Panc1 (cell line): ENCODE measurements around the gene PHEX. TPM values are rescaled to one million over a fixed set of nuclear protein-coding genes. Genes with fewer than 3 reads are reported as not detected.

Experiments used
- ATAC-seq: fragments of 200-7000 bp; cut with Tn5 transposase; 2 replicates; pipeline ENCODE4 v1.9.1; 2020; ENCODE audit warnings: mild to moderate bottlenecking, moderate library complexity
- BruUV-seq: library from RNA; stranded (reverse); fragments of 400-500 nt; replicated peaks from 2 replicates; lab custom pipeline; 2021; lab: Mats Ljungman, UMichigan
- CTCF ChIA-PET: fragments of 300-600 bp; sonication (Branson Sonifier 250); formaldehyde crosslinking; loops from one replicate; lab custom pipeline; 2022; ENCODE audit warnings: antibody characterized with exemption; lab: Charles Lee
- POLR2A ChIA-PET: fragments of 300-600 bp; sonication (Branson Sonifier 250); formaldehyde crosslinking; loops from one replicate; lab custom pipeline; 2022; ENCODE audit warnings: antibody characterized with exemption; lab: Charles Lee
- DNase-seq: peaks from one replicate; pipeline ENCODE4 v3.0.0-alpha.2; 2010; ENCODE audit warnings: low read depth, low spot score
- H3K27ac ChIP-seq: 2 replicates; pipeline ENCODE4 v1.5.1; 2011; ENCODE audit warnings: mild to moderate bottlenecking, low read length, inconsistent platforms
- H3K27me3 ChIP-seq: fragments of 200-500 bp; sonication (Bioruptor generic); 2 replicates; pipeline ENCODE4 v1.6.0; 2014; ENCODE audit warnings: low read length, inconsistent platforms; ENCODE audit not compliant: control insufficient read depth, insufficient read depth
- H3K36me3 ChIP-seq: fragments of 200-500 bp; sonication (Bioruptor generic); 2 replicates; pipeline ENCODE4 v1.5.1; 2014; ENCODE audit warnings: inconsistent platforms, mild to moderate bottlenecking, low read length, moderate library complexity; ENCODE audit not compliant: control insufficient read depth, insufficient read depth
- H3K4me1 ChIP-seq: 2 replicates; pipeline ENCODE4 v1.5.1; 2011; ENCODE audit warnings: inconsistent platforms, mild to moderate bottlenecking, low read length, moderate library complexity; ENCODE audit not compliant: control insufficient read depth, insufficient read depth
- H3K4me3 ChIP-seq, 2 experiments: 2 replicates each; pipeline ENCODE4 v1.5.1; 2011 to 2012; ENCODE audit warnings: low read depth in 2 of 2, low read length in 2 of 2, mild to moderate bottlenecking in 2 of 2, inconsistent platforms in 1 of 2, moderate library complexity in 1 of 2
- H3K9me3 ChIP-seq: fragments of 200-500 bp; sonication (Bioruptor generic); 2 replicates; pipeline ENCODE4 v1.5.1; 2014; ENCODE audit warnings: low read depth, mild to moderate bottlenecking, inconsistent platforms, low read length, moderate library complexity; ENCODE audit not compliant: control insufficient read depth, insufficient read depth
- POLR2AphosphoS5 ChIP-seq: IDR thresholded peaks from 2 replicates; pipeline ENCODE4 v1.6.1; 2012; ENCODE audit warnings: mild to moderate bottlenecking, low read depth, low read length, moderate library complexity
- SIN3A ChIP-seq: IDR thresholded peaks from 2 replicates; pipeline ENCODE4 v1.6.1; 2012; ENCODE audit warnings: low read depth, mild to moderate bottlenecking, low read length, moderate library complexity, borderline replicate concordance; ENCODE audit not compliant: insufficient read depth
- TCF7L2 ChIP-seq: IDR thresholded peaks from 2 replicates; pipeline ENCODE4 v1.6.1; 2011; ENCODE audit warnings: mild to moderate bottlenecking, low read depth, low read length, inconsistent platforms
- in situ Hi-C: cut with HindIII; loops from 2 replicates; pipeline ENCODE4 v1.10.0; 2016; ENCODE audit warnings: low sequenced_read_pairs, low pct_unique_long_range_greater_than_20kb
- intact Hi-C: fragments of 100-400 bp; cut with micrococcal nuclease; formaldehyde crosslinking; loops from one replicate; pipeline ENCODE4 v1.10.0; 2022; ENCODE audit not compliant: unreplicated experiment
- total RNA-seq: library from RNA; stranded (reverse); gene quantifications from one replicate; pipeline ENCODE4 v1.2.1, GENCODE V29; 2021; ENCODE audit not compliant: unreplicated experiment
- TF ChIP-seq, protein P1 (sequence below): fragments of 450-650 bp; IDR thresholded peaks from 2 replicates; pipeline ENCODE4 v1.5.1; 2017; ENCODE audit warnings: mild to moderate bottlenecking
- TF ChIP-seq, protein P2 (sequence below), 2 experiments: IDR thresholded peaks; 2 replicates each; pipeline ENCODE4 v1.6.1; 2011 to 2012; ENCODE audit warnings: low read depth in 2 of 2, control low read depth in 1 of 2, low read length in 1 of 2, mild to moderate bottlenecking in 1 of 2, moderate library complexity in 1 of 2; ENCODE audit not compliant: insufficient read depth in 1 of 2

PHEX gene
- total RNA-seq, 1 experiment from 2014 or later: 0.23 TPM

DNA sequence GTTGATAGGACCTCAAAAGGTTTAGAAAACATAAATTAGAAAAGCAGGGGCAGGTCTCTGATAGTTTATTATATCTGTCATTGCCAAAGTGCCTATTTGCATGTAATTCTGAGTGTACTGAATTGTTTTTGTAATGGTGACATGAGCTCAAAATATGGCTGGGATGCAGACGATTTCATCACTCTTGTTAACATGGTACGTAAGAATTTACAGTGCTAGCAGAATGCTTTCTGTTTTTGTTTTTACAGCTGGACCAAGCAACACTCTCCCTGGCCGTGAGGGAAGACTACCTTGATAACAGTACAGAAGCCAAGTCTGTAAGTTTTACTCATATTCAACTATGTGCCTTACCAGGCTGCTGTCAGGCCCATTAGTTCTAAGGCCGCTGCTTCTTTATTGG lies 58.1 kb downstream of the PHEX start:
- H3K4me3 ChIP-seq: no peak overlapping the region
- no peak for TF ChIP-seq POLR2AphosphoS5
- TF ChIP-seq, protein P1, sequence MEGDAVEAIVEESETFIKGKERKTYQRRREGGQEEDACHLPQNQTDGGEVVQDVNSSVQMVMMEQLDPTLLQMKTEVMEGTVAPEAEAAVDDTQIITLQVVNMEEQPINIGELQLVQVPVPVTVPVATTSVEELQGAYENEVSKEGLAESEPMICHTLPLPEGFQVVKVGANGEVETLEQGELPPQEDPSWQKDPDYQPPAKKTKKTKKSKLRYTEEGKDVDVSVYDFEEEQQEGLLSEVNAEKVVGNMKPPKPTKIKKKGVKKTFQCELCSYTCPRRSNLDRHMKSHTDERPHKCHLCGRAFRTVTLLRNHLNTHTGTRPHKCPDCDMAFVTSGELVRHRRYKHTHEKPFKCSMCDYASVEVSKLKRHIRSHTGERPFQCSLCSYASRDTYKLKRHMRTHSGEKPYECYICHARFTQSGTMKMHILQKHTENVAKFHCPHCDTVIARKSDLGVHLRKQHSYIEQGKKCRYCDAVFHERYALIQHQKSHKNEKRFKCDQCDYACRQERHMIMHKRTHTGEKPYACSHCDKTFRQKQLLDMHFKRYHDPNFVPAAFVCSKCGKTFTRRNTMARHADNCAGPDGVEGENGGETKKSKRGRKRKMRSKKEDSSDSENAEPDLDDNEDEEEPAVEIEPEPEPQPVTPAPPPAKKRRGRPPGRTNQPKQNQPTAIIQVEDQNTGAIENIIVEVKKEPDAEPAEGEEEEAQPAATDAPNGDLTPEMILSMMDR: no peak
- TF ChIP-seq TCF7L2: no peak
- no peak for TF ChIP-seq SIN3A
- TF ChIP-seq, protein P2, sequence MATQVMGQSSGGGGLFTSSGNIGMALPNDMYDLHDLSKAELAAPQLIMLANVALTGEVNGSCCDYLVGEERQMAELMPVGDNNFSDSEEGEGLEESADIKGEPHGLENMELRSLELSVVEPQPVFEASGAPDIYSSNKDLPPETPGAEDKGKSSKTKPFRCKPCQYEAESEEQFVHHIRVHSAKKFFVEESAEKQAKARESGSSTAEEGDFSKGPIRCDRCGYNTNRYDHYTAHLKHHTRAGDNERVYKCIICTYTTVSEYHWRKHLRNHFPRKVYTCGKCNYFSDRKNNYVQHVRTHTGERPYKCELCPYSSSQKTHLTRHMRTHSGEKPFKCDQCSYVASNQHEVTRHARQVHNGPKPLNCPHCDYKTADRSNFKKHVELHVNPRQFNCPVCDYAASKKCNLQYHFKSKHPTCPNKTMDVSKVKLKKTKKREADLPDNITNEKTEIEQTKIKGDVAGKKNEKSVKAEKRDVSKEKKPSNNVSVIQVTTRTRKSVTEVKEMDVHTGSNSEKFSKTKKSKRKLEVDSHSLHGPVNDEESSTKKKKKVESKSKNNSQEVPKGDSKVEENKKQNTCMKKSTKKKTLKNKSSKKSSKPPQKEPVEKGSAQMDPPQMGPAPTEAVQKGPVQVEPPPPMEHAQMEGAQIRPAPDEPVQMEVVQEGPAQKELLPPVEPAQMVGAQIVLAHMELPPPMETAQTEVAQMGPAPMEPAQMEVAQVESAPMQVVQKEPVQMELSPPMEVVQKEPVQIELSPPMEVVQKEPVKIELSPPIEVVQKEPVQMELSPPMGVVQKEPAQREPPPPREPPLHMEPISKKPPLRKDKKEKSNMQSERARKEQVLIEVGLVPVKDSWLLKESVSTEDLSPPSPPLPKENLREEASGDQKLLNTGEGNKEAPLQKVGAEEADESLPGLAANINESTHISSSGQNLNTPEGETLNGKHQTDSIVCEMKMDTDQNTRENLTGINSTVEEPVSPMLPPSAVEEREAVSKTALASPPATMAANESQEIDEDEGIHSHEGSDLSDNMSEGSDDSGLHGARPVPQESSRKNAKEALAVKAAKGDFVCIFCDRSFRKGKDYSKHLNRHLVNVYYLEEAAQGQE (IDR thresholded peaks at IDR 0.05; ENCODE audit: insufficient read depth in 1 of 2, low read depth in 2 of 2, low read length in 1 of 2): no peak
- ATAC-seq (no peak), DNase-seq (no peak)
- no peaks in the 10 kb centered on the region for H3K36me3 ChIP-seq
- POLR2A ChIA-PET: no interaction called here
- no peak overlapping the region for H3K27ac ChIP-seq
- CTCF ChIA-PET: no interaction called here
- BruUV-seq: no TSS peak
- H3K9me3 ChIP-seq: no peaks in the 10 kb centered on the region
- H3K4me1 ChIP-seq: no peaks in the 10 kb centered on the region
- H3K27me3 ChIP-seq: no peaks in the 10 kb centered on the region
- in situ Hi-C loops (no loop called here), intact Hi-C loops (no loop called here)

DNA sequence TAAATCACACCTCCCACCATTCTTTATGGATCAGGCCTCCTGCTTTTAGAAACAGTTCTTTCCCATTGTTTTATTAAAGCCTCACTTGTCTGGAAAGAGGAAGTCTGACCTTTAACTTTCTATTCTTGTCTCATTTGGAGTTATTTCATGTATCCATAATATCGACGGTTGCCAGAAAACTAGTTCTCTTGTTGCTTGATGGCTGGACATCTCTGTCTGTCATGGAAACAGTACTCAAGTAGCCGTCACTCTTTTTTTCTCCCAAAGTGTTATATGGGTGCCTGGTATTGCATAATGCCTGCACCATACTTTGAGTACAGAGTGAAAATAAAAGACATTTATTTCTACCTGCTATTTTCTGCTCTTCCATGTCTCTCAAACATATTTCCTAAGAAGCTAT lies 61.4 kb downstream of the PHEX start:
- intact Hi-C loops: no loop called here

More for the DNA sequence above, 61.4 kb downstream of the PHEX start:
- ChIA-PET POLR2A (no interaction called here), CTCF (no interaction called here)
- H3K27ac ChIP-seq: no peak overlapping the region
- in situ Hi-C loops: no loop called here
- TF ChIP-seq SIN3A (no peak), TCF7L2 (no peak), POLR2AphosphoS5 (no peak)
- TF ChIP-seq, protein P2 (IDR thresholded peaks at IDR 0.05; ENCODE audit: insufficient read depth in 1 of 2, low read depth in 2 of 2, low read length in 1 of 2): no peak
- TF ChIP-seq, protein P1: no peak
- no peak overlapping the region for H3K4me3 ChIP-seq
- DNase-seq (no peak), ATAC-seq (no peak)
- H3K4me1 ChIP-seq: no peaks in the 10 kb centered on the region
- H3K9me3 ChIP-seq: no peaks in the 10 kb centered on the region
- BruUV-seq: no TSS peak
- H3K36me3 ChIP-seq: no peaks in the 10 kb centered on the region
- no peaks in the 10 kb centered on the region for H3K27me3 ChIP-seq
